ENCODE measurements around the gene NT5DC1. TPM values are rescaled to one million over a fixed set of nuclear protein-coding genes. Genes with fewer than 3 reads are reported as not detected.

NT5DC1 gene
- polyA plus RNA-seq, 1 experiment, result 23.2 TPM

GRCh38 chr6:116066789-116067188, 33.9 kb upstream of the NT5DC1 start:
- DNase-seq (ENCODE audit: low read depth, low spot score), result no peak
- Histone ChIP-seq H3K9me3 (ENCODE audit: control insufficient read depth, insufficient read depth, low read length) (no peaks in the 10 kb centered on the region), H3K27me3 (ENCODE audit: control insufficient read depth, insufficient read depth, low read length) (no peaks in the 10 kb centered on the region), H3K4me3 (ENCODE audit: low read depth, low read length) (no peak overlapping the region), H3K27ac (ENCODE audit: low read depth, low read length) (no peak overlapping the region)
- TF ChIP-seq CTCF (IDR thresholded peaks at IDR 0.05; ENCODE audit: low read depth, low read length), result no peak
- CTCF ChIA-PET, result no interaction called here
- POLR2A ChIA-PET, result no interaction called here

GRCh38 chr6:116070101-116070500, 30.6 kb upstream of the NT5DC1 start:
- H3K4me3 ChIP-seq (ENCODE audit: low read depth, low read length), result no peak overlapping the region
- H3K27ac ChIP-seq (ENCODE audit: low read depth, low read length), result no peak overlapping the region
- CTCF ChIA-PET, result interaction anchor here (1.0 to 2.6 kb wide), 3 partner anchors 9 to 59 kb away, joined by 3 to 13 read pairs (median 4); partner anchors contain the start of gene FRK
- no peaks in the 10 kb centered on the region for H3K9me3 ChIP-seq (ENCODE audit: control insufficient read depth, insufficient read depth, low read length)
- POLR2A ChIA-PET, result interaction anchor here (0.7 kb wide), 1 partner anchor 501 kb away, joined by 3 read pairs; the partner anchor contains the start of gene RWDD1
- no peaks in the 10 kb centered on the region for H3K27me3 ChIP-seq (ENCODE audit: control insufficient read depth, insufficient read depth, low read length)
- no peak for DNase-seq (ENCODE audit: low read depth, low spot score)
- no peak for TF ChIP-seq CTCF (IDR thresholded peaks at IDR 0.05; ENCODE audit: low read depth, low read length)

- ChIA-PET CTCF (interaction anchor here (1.7 to 2.6 kb wide), 3 partner anchors 10 to 59 kb away, joined by 4 to 13 read pairs (median 5); partner anchors contain the start of gene FRK), POLR2A (no interaction called here)
- Histone ChIP-seq H3K9me3 (ENCODE audit: control insufficient read depth, insufficient read depth, low read length) (no peaks in the 10 kb centered on the region), H3K4me3 (ENCODE audit: low read depth, low read length) (no peak overlapping the region), H3K27ac (ENCODE audit: low read depth, low read length) (no peak overlapping the region), H3K27me3 (ENCODE audit: control insufficient read depth, insufficient read depth, low read length) (no peaks in the 10 kb centered on the region)
- TF ChIP-seq CTCF (IDR thresholded peaks at IDR 0.05; ENCODE audit: low read depth, low read length), result no peak
- no peak for DNase-seq (ENCODE audit: low read depth, low spot score)
Measured at GRCh38 chr6:116070616-116071389, 29.9 kb upstream of the NT5DC1 start.

GRCh38 chr6:116072368-116072767, 28.3 kb upstream of the NT5DC1 start:
- Histone ChIP-seq H3K27me3 (ENCODE audit: control insufficient read depth, insufficient read depth, low read length) (no peaks in the 10 kb centered on the region), H3K27ac (ENCODE audit: low read depth, low read length) (no peak overlapping the region), H3K9me3 (ENCODE audit: control insufficient read depth, insufficient read depth, low read length) (no peaks in the 10 kb centered on the region), H3K4me3 (ENCODE audit: low read depth, low read length) (no peak overlapping the region)
- DNase-seq (ENCODE audit: low read depth, low spot score), result no peak
- ChIA-PET CTCF (interaction anchor here (0.9 kb wide), 1 partner anchor 12 kb away, joined by 5 read pairs; the partner anchor contains the start of gene FRK), POLR2A (no interaction called here)
- TF ChIP-seq CTCF (IDR thresholded peaks at IDR 0.05; ENCODE audit: low read depth, low read length), result no peak

GRCh38 chr6:116073765-116074440, 26.8 kb upstream of the NT5DC1 start:
- Histone ChIP-seq H3K4me3 (ENCODE audit: low read depth, low read length) (no peak overlapping the region), H3K27me3 (ENCODE audit: control insufficient read depth, insufficient read depth, low read length) (no peaks in the 10 kb centered on the region), H3K27ac (ENCODE audit: low read depth, low read length) (no peak overlapping the region), H3K9me3 (ENCODE audit: control insufficient read depth, insufficient read depth, low read length) (no peaks in the 10 kb centered on the region)
- ChIA-PET CTCF (interaction anchor here (1.0 to 1.1 kb wide), 3 partner anchors 13 to 63 kb away, joined by 3 to 6 read pairs (median 4); partner anchors contain the start of gene FRK), POLR2A (interaction anchor here (1.2 to 1.5 kb wide), 2 partner anchors 12 to 61 kb away, joined by 6 to 9 read pairs; partner anchors contain the start of gene FRK)
- TF ChIP-seq CTCF (IDR thresholded peaks at IDR 0.05; ENCODE audit: low read depth, low read length), result no peak
- peak; percentile 43 for DNase-seq (ENCODE audit: low read depth, low spot score)
